HG03064 (cell line): Measurements from ENCODE around the gene IGSF9.
"Not testable (repeated sequence)": the region's sequence is repeated elsewhere in the genome, so short reads cannot be mapped to it uniquely, and the experiment has no call there.

Experiments
- ATAC-seq: cut with Tn5 transposase; IDR thresholded peaks from one replicate; pipeline ENCODE4 v1.9.1; 2021; ENCODE audit warnings: low read depth; ENCODE audit not compliant: unreplicated experiment

The IGSF9 gene

GRCh38 chr1:159904036-159904435, 41.4 kb downstream of the IGSF9 start:
- ATAC-seq = not testable (repeated sequence)

GRCh38 chr1:159902541-159902940, 42.9 kb downstream of the IGSF9 start:
- no peak for ATAC-seq

GRCh38 chr1:159900755-159901360, 44.6 kb downstream of the IGSF9 start:
- ATAC-seq = no peak

- no peak for ATAC-seq
These were observed 45.2 kb downstream of the IGSF9 start, which contains the start of gene CFAP45 for GRCh38 chr1:159900086-159900680. Gene CFAP45, minus strand, starts transcription at chr1:159900165. Its CDS starts 67 bp downstream, at chr1:159900098.

- not testable (repeated sequence) for ATAC-seq
These were observed 45.8 kb downstream of the IGSF9 start for GRCh38 chr1:159899634-159900033.

GRCh38 chr1:159898527-159898926, 46.9 kb downstream of the IGSF9 start:
- no peak for ATAC-seq

- no peak for ATAC-seq
These were observed 47.5 kb downstream of the IGSF9 start for GRCh38 chr1:159897962-159898361.

GRCh38 chr1:159896546-159896930, 48.9 kb downstream of the IGSF9 start:
- no peak for ATAC-seq

GRCh38 chr1:159895836-159896545, 49.4 kb downstream of the IGSF9 start:
- ATAC-seq = no peak

GRCh38 chr1:159895286-159895685, 50.1 kb downstream of the IGSF9 start:
- no peak for ATAC-seq

- no peak for ATAC-seq
These were observed 52.5 kb downstream of the IGSF9 start for GRCh38 chr1:159892944-159893343.

GRCh38 chr1:159891275-159892157, 53.9 kb downstream of the IGSF9 start:
- ATAC-seq = peak; percentile 56

- ATAC-seq = no peak
These were observed 55.0 kb downstream of the IGSF9 start for GRCh38 chr1:159890390-159890789.

- ATAC-seq = peak; percentile 97
These were observed 55.6 kb downstream of the IGSF9 start for GRCh38 chr1:159889821-159890252.

- no peak for ATAC-seq
These were observed 56.2 kb downstream of the IGSF9 start for GRCh38 chr1:159889202-159889601.

GRCh38 chr1:159884296-159884695, 61.1 kb downstream of the IGSF9 start:
- no peak for ATAC-seq

- ATAC-seq = no peak
These were observed 62.3 kb downstream of the IGSF9 start for GRCh38 chr1:159883134-159883533.

- ATAC-seq = no peak
These were observed 62.9 kb downstream of the IGSF9 start for GRCh38 chr1:159882527-159882862.

GRCh38 chr1:159881622-159882526, 63.5 kb downstream of the IGSF9 start:
- ATAC-seq = no peak

- no peak for ATAC-seq
These were observed 65.0 kb downstream of the IGSF9 start for GRCh38 chr1:159880430-159880829.
